ENCODE measurements around the gene STEAP1B. TPM values are rescaled to one million over a fixed set of nuclear protein-coding genes. Genes with fewer than 3 reads are reported as not detected.
"Not testable (repeated sequence)": the region's sequence is repeated elsewhere in the genome, so short reads cannot be mapped to it uniquely, and the experiment has no call there.

The STEAP1B gene
- total RNA-seq, 6 experiments from 2014 or later = 36.6 to 101 (median 92.6) TPM

- Mint-ChIP-seq H3K27me3 (ENCODE audit: insufficient read depth) (no peaks in the 10 kb centered on the region), H3K9me3 (no peaks in the 10 kb centered on the region), H3K36me3 (ENCODE audit: low read depth) (peaks cover 25% of the 10 kb centered on the region), H3K4me3 (no peak overlapping the region), H3K27ac (no peak overlapping the region), H3K4me1 (ENCODE audit: low read depth) (peaks cover 20% of the 10 kb centered on the region)
- no peak for DNase-seq
- no peak for TF ChIP-seq CTCF (IDR thresholded peaks at IDR 0.05)
Measured at GRCh38 chr7:22442882-22443369, 57.1 kb downstream of the STEAP1B start.

DNA sequence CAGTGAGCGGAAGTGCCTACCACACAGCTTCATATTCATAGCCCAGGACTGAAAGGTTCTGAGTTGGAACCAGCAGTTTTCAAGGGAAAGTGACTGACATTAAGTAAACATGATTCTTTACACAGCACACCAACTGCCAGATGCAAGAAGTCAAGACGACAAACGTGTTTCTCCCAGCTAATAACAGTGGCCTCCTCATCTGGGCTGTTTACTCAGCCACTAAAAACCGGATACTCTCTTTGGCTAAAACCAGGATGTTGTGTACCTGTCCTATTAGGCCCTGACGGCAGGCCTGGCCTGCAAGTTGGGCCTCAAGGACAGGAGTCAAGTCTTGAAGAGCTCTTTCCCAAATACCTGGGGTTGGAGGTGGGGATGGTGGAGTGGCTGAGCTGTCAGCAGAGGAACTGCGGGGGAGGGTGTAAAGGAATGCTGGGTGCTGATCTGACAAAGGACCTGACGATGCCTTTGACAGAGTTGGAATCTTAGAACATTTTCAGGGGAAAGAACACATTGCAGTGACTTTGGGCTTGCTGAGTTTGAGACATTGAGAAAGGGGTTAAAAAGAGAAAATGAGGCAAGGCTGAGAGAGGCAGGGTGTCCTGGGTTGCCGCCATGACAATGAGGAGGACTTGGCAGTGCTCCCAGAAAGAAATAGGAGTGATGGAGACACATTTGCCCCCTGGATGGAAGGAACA lies 57.7 kb downstream of the STEAP1B start:
- Mint-ChIP-seq H3K4me3 (no peak overlapping the region), H3K9me3 (no peaks in the 10 kb centered on the region), H3K4me1 (ENCODE audit: low read depth) (peaks cover 16% of the 10 kb centered on the region), H3K27me3 (ENCODE audit: insufficient read depth) (no peaks in the 10 kb centered on the region), H3K27ac (no peak overlapping the region), H3K36me3 (ENCODE audit: low read depth) (peaks cover 31% of the 10 kb centered on the region)
- TF ChIP-seq CTCF (IDR thresholded peaks at IDR 0.05) = no peak
- DNase-seq = no peak

- DNase-seq = no peak
- H3K4me3 Mint-ChIP-seq = no peak overlapping the region
- peaks cover 41% of the 10 kb centered on the region for H3K36me3 Mint-ChIP-seq (ENCODE audit: low read depth)
- H3K27ac Mint-ChIP-seq = no peak overlapping the region
- H3K9me3 Mint-ChIP-seq = no peaks in the 10 kb centered on the region
- H3K27me3 Mint-ChIP-seq (ENCODE audit: insufficient read depth) = no peaks in the 10 kb centered on the region
- TF ChIP-seq CTCF (IDR thresholded peaks at IDR 0.05) = no peak
- H3K4me1 Mint-ChIP-seq (ENCODE audit: low read depth) = peaks cover 16% of the 10 kb centered on the region
Measured at GRCh38 chr7:22441157-22441556, 58.8 kb downstream of the STEAP1B start.

DNA sequence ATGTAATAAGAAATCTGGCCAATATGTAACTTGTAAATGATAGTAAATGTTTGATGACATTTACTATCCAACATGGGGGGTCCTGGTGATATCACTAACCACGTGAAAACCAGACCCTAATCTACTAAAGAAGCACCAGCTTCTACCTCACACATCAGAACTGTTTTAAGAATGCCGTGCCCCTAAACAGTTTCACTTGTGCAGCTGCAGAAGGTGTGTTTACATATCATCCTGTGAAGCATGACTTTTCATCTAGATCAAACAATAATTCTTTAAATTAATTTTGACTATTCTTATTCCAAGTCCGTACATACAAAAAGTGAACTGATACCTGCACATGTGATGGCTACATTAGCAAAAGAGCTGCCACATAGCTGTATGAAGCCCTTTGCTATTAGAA lies 61.0 kb downstream of the STEAP1B start:
- Mint-ChIP-seq H3K4me3 (no peak overlapping the region), H3K9me3 (no peaks in the 10 kb centered on the region), H3K4me1 (ENCODE audit: low read depth) (peaks cover 29% of the 10 kb centered on the region), H3K27ac (no peak overlapping the region), H3K27me3 (ENCODE audit: insufficient read depth) (no peaks in the 10 kb centered on the region; the same call in 1 of the 2 replicates), H3K36me3 (ENCODE audit: low read depth) (peaks cover 34% of the 10 kb centered on the region)
- no peak for DNase-seq
- TF ChIP-seq CTCF (IDR thresholded peaks at IDR 0.05) = no peak

- H3K4me3 Mint-ChIP-seq; H3K27ac Mint-ChIP-seq; H3K27me3 Mint-ChIP-seq (ENCODE audit: insufficient read depth); DNase-seq; H3K9me3 Mint-ChIP-seq: not testable (repeated sequence)
- Mint-ChIP-seq H3K36me3 (ENCODE audit: low read depth) (peaks cover 26% of the 10 kb centered on the region), H3K4me1 (ENCODE audit: low read depth) (peaks cover 35% of the 10 kb centered on the region)
Measured at GRCh38 chr7:22436552-22436951, 63.4 kb downstream of the STEAP1B start.

- no peak overlapping the region for H3K27ac Mint-ChIP-seq
- H3K4me1 Mint-ChIP-seq (ENCODE audit: low read depth) = peaks cover 43% of the 10 kb centered on the region
- TF ChIP-seq CTCF (IDR thresholded peaks at IDR 0.05) = no peak
- no peak for DNase-seq
- H3K27me3 Mint-ChIP-seq (ENCODE audit: insufficient read depth) = peaks cover 2% of the 10 kb centered on the region
- H3K36me3 Mint-ChIP-seq (ENCODE audit: low read depth) = peaks cover 26% of the 10 kb centered on the region
- no peaks in the 10 kb centered on the region for H3K9me3 Mint-ChIP-seq
- H3K4me3 Mint-ChIP-seq = no peak overlapping the region
Measured at GRCh38 chr7:22435720-22436119, 64.3 kb downstream of the STEAP1B start.
